DND-41 (cell line): ENCODE measurements around the gene EPAS1.

ENCODE experiments used
- ATAC-seq: fragments of 200-7000 bp; cut with Tn5 transposase; 3 replicates; pipeline ENCODE4 v1.9.1; 2021; ENCODE audit warnings: low read depth; ENCODE audit not compliant: insufficient read depth
- DNase-seq: peaks from one replicate; pipeline ENCODE4 v3.0.0-alpha.2; 2020
- H2AFZ ChIP-seq: 2 replicates; pipeline ENCODE4 v1.6.0; 2012; ENCODE audit warnings: low read depth, low read length
- H3K27ac ChIP-seq: 2 replicates; pipeline ENCODE4 v1.5.1; 2012; ENCODE audit warnings: low read length, inconsistent platforms
- H3K27me3 ChIP-seq: fragments of 200-600 bp; sonication (generic); 2 replicates; pipeline ENCODE4 v1.6.0; 2012; ENCODE audit warnings: low read length, mild to moderate bottlenecking, inconsistent platforms; ENCODE audit not compliant: insufficient read depth, poor library complexity
- H3K36me3 ChIP-seq: 2 replicates; pipeline ENCODE4 v1.5.1; 2012; ENCODE audit warnings: low read length, inconsistent platforms; ENCODE audit not compliant: insufficient read depth
- H3K4me1 ChIP-seq: 2 replicates; pipeline ENCODE4 v1.5.1; 2012; ENCODE audit warnings: mild to moderate bottlenecking, low read length; ENCODE audit not compliant: insufficient read depth
- H3K4me2 ChIP-seq: 2 replicates; pipeline ENCODE4 v1.6.0; 2012; ENCODE audit warnings: mild to moderate bottlenecking, moderate library complexity, low read length, inconsistent platforms; ENCODE audit not compliant: insufficient read depth
- H3K4me3 ChIP-seq, 2 experiments: fragments of 200-600 bp in 1 of 2; shearing (Covaris generic) in 1 of 2; 2 replicates each; pipeline ENCODE4 v1.5.1; 2012 to 2016; ENCODE audit warnings: inconsistent platforms in 2 of 2, low read length in 2 of 2, mild to moderate bottlenecking in 2 of 2, low read depth in 1 of 2, moderate library complexity in 1 of 2
- H3K79me2 ChIP-seq: 2 replicates; pipeline ENCODE4 v1.6.0; 2012; ENCODE audit warnings: low read length, inconsistent platforms; ENCODE audit not compliant: insufficient read depth
- H3K9ac ChIP-seq: 2 replicates; pipeline ENCODE4 v1.6.0; 2012; ENCODE audit warnings: low read depth, mild to moderate bottlenecking, inconsistent platforms, low read length, moderate library complexity
- H3K9me3 ChIP-seq: 2 replicates; pipeline ENCODE4 v1.5.1; 2012; ENCODE audit warnings: low read length, moderate library complexity, mild to moderate bottlenecking, inconsistent platforms; ENCODE audit not compliant: insufficient read depth, severe bottlenecking
- H4K20me1 ChIP-seq: 2 replicates; pipeline ENCODE4 v1.6.0; 2012; ENCODE audit warnings: low read length; ENCODE audit not compliant: insufficient read depth
- CTCF ChIP-seq: IDR thresholded peaks from 2 replicates; pipeline ENCODE4 v1.5.1; 2012; ENCODE audit warnings: borderline replicate concordance, low read length, moderate library complexity, mild to moderate bottlenecking; ENCODE audit not compliant: poor library complexity, severe bottlenecking; ENCODE audit errors: extremely low read depth
- EZH2 ChIP-seq: IDR thresholded peaks from 3 replicates; pipeline ENCODE4 v1.6.1; 2012; ENCODE audit warnings: borderline replicate concordance, low read depth, mild to moderate bottlenecking, moderate library complexity, low read length, inconsistent platforms; ENCODE audit not compliant: severe bottlenecking

The EPAS1 gene

GRCh38 chr2:46414701-46415100 lies 117.5 kb downstream of the EPAS1 start:
- no peak overlapping the region for H3K4me2 ChIP-seq
- ATAC-seq (no peak), DNase-seq (no peak)
- no peaks in the 10 kb centered on the region for H4K20me1 ChIP-seq
- no peak overlapping the region for H3K4me3 ChIP-seq
- H3K4me1 ChIP-seq, result no peaks in the 10 kb centered on the region
- H3K27ac ChIP-seq, result no peak overlapping the region
- H3K9ac ChIP-seq, result no peak overlapping the region
- TF ChIP-seq EZH2 (no peak), CTCF (no peak)
- no peaks in the 10 kb centered on the region for H3K79me2 ChIP-seq
- peaks cover 7% of the 10 kb centered on the region for H3K9me3 ChIP-seq
- no peak overlapping the region for H2AFZ ChIP-seq
- no peaks in the 10 kb centered on the region for H3K36me3 ChIP-seq
- no peaks in the 10 kb centered on the region for H3K27me3 ChIP-seq

- Histone ChIP-seq H3K4me1 (no peaks in the 10 kb centered on the region), H3K27ac (no peak overlapping the region), H3K4me3 (no peak overlapping the region), H2AFZ (no peak overlapping the region), H3K27me3 (no peaks in the 10 kb centered on the region), H3K36me3 (no peaks in the 10 kb centered on the region), H4K20me1 (no peaks in the 10 kb centered on the region), H3K9ac (no peak overlapping the region), H3K4me2 (no peak overlapping the region), H3K79me2 (no peaks in the 10 kb centered on the region), H3K9me3 (peaks cover 7% of the 10 kb centered on the region)
- no peak for ATAC-seq
- TF ChIP-seq EZH2 (no peak), CTCF (no peak)
- no peak for DNase-seq
These were observed 119.1 kb downstream of the EPAS1 start for GRCh38 chr2:46416280-46416679.

- Histone ChIP-seq H3K4me1 (no peaks in the 10 kb centered on the region), H3K4me3 (no peak overlapping the region), H4K20me1 (no peaks in the 10 kb centered on the region), H3K79me2 (no peaks in the 10 kb centered on the region), H3K27ac (no peak overlapping the region), H3K27me3 (no peaks in the 10 kb centered on the region), H3K4me2 (no peak overlapping the region), H3K9ac (no peak overlapping the region), H2AFZ (no peak overlapping the region), H3K9me3 (peaks cover 7% of the 10 kb centered on the region), H3K36me3 (no peaks in the 10 kb centered on the region)
- TF ChIP-seq CTCF (no peak), EZH2 (no peak)
- DNase-seq (no peak), ATAC-seq (no peak)
These were observed 119.7 kb downstream of the EPAS1 start for GRCh38 chr2:46416739-46417403.
